Colon (tissue), 2 donors: ENCODE results near the gene LCOR.

Experiments
- FAIRE-seq: peaks from 2 replicates; lab custom pipeline; 2012; peaks lifted over from hg19 to GRCh38; lab: Jason Lieb, UNC
- donor health status: control.
- donor health status: control.

The LCOR gene

DNA sequence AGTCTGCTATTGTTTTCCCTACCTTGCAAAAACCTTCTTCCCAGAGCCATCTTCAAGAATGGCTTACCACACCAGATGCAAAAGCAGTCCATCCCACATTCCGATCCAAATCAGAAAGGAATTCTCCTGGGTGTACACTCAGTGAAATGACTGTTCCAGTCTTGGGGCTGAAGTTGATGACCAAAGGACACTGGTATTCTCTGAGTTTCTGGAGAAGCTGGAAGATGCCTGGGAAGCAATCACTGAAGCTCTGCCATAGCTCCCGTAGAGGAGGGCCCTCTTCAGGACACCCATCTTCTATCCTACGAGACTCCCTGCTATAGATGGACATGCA, 155.7 kb downstream of the LCOR start:
- FAIRE-seq, result no peak

DNA sequence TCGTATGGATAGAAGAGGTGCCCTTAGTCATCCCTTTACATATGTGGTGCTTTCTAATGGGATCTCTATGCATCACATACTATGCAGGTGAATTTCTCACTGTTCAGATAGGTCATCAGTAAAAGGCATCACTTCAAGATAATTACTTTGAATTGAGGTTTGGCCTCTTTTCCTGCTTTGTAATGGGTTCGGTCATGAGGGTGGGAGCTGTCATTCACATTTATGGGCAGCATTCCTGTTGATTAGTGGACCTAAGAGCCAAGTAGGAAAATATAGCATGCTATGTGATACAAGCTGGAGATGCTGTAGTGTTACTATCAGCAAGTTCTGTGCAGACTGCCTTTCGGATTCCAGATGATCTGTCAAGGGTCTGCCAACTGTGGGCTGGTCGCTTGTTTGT, 156.3 kb downstream of the LCOR start:
- FAIRE-seq, result no peak

DNA sequence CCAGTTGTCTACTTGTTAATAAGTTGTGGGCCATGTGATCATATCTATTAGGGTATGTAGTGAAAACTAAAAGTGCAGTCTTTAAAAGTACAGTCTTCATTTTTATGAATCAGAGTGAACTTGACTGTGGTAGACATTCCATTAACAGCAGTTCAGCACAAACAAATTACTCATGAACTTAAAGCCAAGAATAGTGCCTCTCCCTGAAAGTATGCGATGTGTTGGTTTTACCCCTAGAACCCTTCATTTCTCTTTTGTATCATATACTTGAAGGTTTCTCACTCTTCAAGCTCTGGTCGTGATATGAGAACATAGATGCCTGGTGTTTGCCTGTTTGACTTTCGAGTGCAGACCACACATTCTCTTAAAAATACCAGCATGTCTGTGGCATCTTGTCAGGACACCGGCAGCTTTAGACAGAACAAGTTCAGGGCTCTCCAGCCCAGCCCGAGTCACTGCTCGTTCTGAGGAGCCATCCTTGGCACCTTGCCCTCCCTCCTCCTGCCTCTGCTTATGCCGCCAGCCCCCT, 159.3 kb downstream of the LCOR start:
- no peak for FAIRE-seq

DNA sequence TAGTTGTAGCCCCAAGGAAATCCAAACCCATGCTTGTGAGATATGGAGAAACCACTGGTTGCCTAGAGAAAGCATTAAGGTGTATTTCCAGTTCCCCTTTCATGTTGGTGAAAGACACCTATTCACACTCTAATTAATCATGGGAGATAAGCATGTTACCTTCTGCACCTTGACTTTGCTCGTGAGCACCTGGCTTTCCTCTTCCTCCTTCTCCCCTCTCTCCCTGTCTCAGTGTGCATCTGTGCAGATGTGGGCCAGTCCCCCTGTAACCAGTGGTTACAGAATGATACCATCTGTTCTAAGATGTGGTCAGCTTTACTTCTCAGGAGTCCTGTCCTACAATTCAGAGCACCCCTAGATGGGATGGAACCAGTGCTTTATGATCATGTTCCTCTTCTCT, 160.6 kb downstream of the LCOR start:
- no peak for FAIRE-seq

DNA sequence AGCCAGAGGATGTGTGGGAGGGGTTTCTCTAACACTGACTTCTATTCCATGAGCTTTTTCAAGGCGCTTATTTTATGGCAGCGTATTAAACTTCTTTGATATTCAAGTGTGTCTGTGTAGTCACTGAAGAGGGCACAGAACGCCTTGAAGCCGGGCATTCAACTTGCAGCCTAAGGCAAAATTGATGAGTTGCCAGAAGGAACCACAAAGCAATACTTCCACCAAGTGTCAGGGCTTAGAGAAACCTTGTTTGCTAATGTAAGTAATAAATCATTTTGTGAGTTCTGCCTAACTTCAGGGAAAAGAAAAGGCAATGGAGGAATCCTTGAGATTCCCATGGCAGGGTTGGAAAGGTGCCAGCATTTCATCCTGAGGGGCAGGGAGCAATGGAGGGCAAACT, 163.8 kb downstream of the LCOR start:
- FAIRE-seq, result no peak

DNA sequence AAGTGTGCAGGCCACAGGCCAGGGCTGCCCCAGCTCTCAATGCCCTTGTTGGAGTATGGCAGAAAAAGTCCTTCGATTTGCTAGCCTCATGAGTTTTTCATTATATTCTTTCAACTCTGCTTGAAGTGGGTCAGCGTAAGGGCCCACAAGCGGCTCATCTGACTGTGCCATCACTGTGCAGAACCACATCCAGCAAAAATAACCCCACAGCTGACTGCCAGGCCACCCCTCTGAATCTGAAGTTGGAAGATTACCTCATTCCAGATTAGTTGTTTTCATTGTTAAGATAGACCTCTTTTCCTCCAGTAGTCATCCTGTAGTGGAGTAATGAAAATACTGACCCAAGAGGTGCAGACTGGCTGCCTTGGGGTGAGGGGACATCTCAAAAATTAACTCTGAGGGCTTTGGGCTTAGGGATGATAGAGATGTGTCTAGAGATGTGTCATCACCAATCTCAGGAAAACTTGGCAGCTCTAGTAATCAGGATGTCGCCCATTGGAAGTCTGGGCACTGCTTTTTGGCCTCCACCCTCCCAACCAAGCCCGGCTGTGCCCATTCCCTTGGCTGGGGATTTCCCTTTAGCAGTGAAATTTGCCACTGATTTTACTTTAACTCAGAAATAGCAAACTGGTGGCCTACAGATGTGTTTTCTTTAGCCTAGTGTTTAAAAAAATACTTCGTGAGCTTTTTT, 164.3 kb downstream of the LCOR start:
- no peak for FAIRE-seq

DNA sequence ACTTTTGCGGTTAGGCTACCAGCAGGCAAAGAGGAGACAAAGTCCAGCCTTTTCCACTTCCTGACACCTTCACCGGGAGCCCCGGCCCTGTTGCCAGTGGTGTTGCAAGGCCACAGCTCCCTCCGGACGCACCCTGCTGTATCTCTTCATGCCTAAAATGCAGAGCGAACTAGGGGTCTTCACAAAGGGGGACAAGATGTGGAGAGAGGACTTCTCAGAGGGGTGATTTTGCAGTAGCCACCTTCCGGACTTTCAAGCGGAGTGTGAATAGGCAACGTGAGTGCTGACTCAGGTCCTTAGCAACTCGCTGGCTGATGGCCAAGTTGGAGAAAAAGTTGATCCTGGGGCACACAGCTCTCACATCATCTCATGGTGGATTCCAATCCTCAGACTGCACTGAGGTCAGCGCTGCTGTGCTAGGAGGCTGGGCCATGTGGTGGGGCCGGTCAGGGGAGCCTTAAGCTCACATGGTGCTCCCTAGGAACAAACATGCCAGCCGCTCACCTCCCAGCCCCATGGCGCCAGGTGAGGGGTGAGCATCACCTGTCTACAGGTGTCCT, 166.3 kb downstream of the LCOR start:
- FAIRE-seq, result no peak

DNA sequence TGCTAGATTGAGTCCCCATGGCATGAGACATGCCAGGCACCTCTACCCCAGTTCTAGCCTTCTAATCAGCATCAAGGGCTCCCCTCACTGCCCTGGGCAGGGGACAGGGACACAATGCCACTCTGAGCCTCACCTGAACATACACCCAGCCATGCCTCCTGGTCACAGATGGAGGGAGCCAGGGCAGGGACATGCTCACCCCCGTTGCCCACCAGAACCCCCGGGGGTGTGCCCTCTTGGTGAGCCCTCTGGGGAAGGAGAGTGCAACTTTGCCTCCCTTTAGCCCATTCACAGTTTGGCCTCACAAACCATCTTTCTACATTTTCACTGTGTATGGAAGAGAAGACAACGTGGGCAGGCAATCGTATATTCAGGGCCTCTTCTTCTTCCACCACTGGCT, 167.2 kb downstream of the LCOR start:
- no peak for FAIRE-seq

DNA sequence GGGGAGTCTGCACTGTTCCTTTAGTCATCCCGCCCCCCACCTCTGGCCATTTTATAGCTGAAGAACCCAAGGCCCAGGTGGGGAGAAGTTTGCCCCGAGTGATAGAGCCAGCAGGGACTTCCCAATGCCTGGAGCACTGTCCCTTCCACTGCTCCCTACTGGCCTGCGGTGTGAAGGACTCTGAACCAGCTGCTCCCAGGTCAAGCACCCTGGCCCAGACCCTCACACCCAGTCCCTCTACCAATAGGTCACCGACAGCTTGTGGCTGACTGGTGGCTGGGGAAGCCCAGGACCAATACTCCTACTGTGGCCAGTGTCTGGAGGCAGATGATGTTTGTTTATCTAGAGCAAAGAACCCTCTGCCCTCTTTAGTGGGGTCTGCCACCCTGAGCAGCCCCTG, 167.9 kb downstream of the LCOR start:
- no peak for FAIRE-seq

DNA sequence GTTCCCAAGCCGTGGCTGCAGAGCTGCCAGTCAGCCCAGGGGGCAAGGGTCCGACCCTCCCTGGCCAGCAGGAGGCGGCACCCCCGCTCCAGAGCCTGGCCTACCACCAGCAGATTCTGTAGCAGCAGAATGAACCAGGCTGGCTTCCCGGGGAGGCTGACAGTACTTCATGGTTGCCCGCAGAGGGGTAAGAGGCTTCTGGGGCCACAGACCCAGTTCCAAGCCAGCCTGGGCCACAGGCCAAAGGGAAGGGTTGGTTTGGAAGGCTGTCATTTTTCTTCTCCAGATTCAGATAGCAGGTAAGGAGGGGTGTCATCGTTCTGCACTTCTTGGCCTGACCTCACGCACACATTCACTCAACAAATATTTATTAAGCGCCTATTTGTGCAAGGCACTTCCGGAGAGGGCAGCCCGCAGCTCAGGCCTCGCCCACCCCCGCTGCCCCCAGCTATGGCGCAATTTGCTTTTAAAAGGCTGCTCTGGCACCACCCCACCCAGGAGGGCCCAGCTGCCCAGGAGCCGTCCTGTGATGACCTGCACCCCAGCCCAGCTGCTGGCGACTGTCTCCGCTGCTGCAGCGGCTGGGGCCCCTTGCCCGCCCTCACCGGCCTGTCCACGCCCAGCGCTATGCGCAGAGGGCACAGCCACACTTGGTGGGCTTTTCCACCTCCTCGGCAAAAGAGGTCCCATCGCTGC, 168.5 kb downstream of the LCOR start:
- FAIRE-seq, result no peak

DNA sequence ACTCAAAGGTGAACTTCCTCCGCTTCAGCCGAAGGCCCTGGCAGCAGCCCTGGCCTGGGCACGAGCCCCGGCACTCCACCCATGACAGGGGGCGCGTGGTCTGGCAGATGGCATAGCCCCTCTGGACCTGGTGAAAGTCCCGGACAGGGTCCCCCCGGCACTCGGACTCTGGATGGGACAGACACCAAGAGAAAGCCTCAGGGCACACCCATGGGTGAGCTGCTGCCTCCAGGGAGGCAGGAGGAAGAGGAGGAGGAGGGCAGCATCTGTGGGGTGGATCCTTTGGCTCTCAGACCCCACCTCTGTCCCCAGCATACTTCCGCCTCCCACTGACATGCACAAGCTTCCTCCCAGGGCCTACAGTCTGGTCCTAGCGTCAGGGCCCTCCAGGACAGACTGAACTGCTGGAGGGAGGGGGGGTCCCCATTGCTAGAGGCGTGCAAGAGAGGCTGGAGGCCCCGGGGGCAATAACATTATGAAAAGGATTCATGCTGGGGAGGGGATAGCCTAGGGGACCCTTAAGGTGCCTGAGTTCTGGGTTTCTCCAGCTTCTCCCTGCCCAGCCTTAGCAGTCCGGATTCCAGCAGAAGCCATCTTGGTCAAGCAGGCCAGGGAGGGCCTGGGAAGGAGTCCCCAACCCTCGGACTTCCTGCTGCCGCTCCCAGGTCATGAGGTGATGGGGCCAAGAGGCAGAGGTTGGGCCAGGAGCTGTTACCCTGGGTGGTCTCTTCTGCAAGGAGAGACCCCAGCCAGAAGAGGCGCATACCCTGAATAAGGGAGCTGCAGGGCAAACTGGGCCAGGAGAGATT, 169.3 kb downstream of the LCOR start:
- no peak for FAIRE-seq

DNA sequence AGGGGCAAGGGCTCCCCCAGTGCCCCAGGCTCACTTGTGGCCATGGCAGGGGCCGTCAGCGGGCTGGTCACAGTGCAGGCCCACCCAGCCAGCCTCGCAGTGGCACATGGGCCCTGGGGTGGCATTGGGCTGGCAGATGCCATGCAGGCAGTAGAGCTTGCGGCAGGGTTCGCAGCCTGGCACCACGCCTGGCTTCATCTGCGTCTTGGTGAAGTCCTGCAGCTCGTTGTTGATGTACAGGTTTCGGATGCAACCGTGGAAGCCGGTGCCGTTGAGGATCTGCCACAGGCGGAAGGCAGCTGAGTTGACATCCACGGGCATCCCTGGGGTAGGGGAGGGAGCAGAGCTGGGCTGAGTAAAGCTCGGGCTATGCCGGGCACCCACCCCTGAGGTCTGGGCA, 170.6 kb downstream of the LCOR start:
- no peak for FAIRE-seq

DNA sequence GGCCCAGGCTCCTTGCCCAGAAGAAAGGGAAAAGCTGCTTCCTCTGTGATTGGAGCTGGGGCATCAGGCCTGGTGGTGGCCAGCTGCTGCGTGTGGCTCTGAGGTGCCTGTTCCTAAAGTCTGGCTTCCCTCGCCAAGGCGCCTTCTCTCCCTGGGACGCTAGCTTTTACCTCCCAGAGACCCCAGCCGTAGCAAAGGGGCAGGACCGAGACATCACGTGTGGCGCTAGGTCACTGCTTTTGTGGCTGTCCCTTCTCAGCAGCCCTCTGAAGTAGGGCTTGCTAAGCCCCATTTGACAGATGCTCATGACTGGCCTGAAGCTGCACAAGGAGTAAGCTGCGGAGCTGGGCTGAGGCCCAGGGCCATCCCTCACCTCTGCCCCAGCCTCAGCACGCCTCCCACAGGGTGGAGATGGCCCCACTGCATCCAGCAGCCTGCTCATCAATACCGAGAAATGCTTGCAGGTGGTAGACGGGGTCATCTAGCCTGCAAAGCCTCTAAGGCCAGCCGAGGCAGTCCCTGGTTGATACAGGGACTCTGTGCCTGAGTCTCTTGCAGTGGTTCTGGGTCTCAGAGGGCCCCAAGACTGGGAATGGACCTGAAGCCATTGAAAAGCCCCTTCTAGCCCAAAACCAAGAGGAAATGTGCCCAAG, 171.2 kb downstream of the LCOR start:
- no peak for FAIRE-seq

DNA sequence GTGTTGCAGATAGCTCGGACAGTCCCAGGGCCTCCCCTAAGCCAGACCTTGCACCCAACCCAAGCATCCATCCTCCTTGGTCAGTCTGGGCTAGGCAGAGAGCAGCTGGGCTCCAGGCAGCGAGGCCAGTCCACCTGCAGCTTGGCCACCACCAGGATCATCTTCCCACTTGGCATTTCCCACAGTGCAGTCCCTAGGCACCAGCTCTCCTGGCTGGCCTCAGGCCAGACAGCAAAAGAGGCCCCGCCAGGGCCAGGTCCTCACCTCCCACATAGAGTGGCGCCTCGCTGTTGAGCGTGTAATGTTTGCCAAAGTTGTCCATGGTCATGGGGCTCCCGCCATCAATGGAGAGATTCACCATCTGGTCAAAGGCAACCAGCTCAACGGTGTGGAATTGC, 171.7 kb downstream of the LCOR start:
- FAIRE-seq, result no peak

DNA sequence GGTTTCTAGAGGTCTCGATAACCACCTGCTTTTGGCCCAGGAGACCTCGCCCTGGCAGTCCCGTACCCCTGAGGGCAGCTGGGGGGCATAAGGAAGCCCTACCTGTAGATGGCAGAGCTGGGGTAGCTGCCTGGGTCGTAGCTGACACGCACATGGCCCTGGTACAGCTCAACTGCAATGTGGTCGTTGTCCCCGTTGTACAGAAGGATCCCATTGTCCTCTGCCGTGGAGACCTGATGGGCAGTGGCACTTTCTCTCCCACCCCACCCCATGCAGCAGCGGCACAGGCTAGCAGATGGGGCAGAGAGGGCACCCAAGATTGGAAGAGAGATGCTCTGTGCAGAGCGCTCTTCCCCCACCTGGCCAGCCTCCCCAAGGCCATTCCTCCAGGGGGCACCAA, 172.5 kb downstream of the LCOR start:
- no peak for FAIRE-seq

DNA sequence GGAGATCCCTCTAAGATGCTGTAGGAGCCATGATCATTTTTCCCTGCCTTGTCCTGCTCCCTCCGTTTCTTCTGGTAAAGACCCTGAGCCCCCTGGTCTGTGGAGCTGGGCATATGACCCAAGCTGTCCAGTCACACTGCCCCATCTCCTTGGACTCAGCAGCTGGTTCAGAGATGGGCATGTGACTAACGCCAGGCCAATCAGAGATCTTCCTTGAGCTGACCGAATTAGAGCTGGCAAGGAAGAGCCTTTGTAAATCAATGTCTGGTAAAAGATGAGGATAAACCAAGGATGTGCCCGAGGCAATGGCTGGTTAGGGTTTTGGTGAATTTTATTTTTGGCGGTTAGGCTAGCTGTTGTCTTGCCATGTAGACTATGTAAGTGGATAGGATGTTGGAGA, 173.3 kb downstream of the LCOR start:
- FAIRE-seq, result no peak

DNA sequence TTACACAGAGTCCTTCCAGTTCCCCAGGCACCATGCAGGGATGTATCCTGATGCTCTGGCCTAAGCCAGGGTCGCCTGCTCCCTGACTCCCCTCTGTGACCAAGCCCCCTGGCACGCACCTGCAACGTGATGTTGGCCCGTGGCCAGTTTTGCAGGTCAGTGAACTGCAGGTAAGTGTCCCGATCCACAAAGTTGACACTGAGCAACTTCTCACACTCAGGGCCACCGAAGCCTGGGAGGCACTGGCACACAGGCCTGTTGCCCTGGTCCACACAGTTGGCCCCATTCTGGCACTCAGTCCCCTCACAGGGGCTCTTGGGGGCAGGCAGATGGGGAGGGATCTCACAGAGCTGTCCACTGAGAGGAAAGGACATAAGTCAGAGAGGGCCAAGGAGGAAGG, 174.3 kb downstream of the LCOR start:
- FAIRE-seq, result no peak

DNA sequence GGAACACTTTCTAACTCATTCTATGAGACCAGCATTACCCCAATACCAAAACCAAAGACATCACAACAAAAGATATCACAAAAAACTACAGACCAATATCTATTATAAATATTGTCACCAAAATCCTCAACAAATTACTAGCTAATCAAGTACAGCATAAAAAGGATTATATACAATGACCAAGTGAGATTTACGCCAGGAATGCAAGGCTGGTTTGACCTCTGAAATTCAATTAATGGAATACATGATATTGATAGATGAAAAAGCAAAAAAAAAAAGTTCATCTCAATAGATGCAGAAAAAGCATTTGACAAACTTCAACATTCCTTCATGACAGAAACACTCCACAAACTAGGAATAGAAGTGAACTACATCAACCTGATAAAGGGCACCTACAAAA, 175.3 kb downstream of the LCOR start:
- no peak for FAIRE-seq

DNA sequence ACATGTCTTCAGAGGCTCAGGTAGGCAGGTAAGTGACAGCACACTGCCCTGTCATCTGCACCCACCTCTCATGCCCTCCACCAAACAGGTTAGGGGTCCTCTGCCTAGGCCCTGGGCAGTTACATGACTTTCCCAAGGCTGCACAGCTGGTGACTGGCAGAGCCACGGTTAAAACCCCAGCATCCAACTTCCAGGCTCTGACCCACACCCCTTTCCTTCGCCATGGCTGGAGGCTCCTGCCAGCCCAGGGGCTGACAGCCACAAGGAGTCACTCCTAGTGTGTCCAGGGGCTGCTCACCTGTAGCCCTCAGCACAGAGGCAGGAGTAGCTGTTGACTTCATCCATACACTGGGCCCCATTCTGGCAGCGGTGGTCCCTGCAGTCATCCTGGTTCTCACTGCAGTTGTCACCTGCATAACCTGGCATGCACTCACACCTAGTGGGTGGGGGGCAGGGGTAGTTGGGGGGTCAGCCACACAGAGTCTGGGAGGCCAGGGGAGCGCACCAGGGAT, 178.7 kb downstream of the LCOR start:
- FAIRE-seq, result no peak

DNA sequence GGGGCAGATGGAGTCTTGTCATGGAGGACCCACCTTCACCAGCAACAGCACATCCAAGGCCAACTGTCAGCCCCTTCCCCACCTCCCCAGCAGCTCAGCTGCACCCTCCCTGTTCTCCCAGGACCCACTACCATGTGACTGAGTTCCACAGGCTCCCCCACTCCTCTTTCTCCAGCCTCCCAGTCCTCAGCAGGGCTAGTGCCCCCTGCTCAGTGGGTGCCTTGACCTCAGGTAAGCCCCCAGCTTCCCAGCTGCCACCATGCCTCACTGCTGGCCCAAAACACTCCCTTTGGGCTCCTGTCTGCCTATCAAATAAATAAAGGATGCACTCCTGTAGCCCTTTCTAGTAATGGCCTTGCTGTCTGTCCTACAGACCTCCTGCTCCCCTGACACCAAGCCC, 179.3 kb downstream of the LCOR start:
- no peak for FAIRE-seq

DNA sequence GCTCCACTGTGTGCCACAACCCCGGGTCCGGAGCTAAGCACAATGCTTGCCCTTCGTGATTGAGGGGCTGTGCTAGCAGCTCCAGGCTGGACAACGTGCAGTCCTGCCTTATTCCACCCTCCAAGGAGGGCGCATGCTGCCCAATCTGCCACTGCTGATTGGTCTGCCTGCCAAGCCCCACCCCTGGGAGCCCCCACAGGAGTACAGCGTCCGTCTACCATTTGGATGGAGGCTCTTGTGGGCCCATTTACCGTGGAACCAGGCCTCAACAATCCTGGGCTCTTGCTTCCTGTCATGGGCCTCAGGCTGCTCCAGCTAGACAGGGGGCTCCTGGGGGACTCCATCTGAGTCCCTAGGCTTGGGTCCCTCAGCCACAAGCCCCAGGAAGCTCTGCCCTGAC, 180.4 kb downstream of the LCOR start:
- FAIRE-seq, result no peak

DNA sequence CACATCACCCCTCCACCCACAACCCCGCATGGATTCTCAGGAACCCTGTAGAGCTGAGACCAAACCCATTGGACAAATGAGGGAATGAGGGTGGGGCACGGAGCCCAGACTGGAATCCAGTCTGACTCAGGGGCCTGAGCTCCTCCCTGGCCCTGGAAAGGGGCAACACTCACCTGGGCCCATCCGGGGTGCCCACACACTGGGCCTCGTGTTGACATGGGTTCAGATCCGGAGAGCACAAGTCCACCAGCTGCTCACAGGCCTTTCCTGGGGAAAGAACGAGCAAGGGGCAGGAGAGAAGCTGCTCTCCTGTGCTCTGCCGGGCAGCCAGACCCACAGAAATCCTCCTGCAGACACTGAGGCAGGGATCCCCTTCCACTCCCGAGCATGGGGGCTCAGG, 181.5 kb downstream of the LCOR start:
- FAIRE-seq, result no peak
